ENCODE results near the gene ZNF385B. TPM values are rescaled to one million over a fixed set of nuclear protein-coding genes. Genes with fewer than 3 reads are reported as not detected.
"Not testable (repeated sequence)": the region's sequence is repeated elsewhere in the genome, so short reads cannot be mapped to it uniquely, and the experiment has no call there.

Gene ZNF385B
- polyA plus RNA-seq, 1 donor, result 7.9 TPM

GRCh38 chr2:179800776-179801175 is 60.6 kb downstream of the ZNF385B start:
- no peak for DNase-seq

GRCh38 chr2:179796213-179797007 is 65.0 kb downstream of the ZNF385B start:
- no peak for DNase-seq

- DNase-seq, result no peak
Observed at GRCh38 chr2:179793902-179794301, 67.5 kb downstream of the ZNF385B start.

- DNase-seq, result no peak
Observed at GRCh38 chr2:179793238-179793637, 68.2 kb downstream of the ZNF385B start.

- no peak for DNase-seq
Observed at GRCh38 chr2:179790235-179791217, 70.9 kb downstream of the ZNF385B start.

- DNase-seq, result no peak
Observed at GRCh38 chr2:179788104-179788503, 73.3 kb downstream of the ZNF385B start.

GRCh38 chr2:179787601-179788000 is 73.8 kb downstream of the ZNF385B start:
- no peak for DNase-seq

GRCh38 chr2:179785902-179786301 is 75.5 kb downstream of the ZNF385B start:
- DNase-seq, result no peak

- DNase-seq, result not testable (repeated sequence)
Observed at GRCh38 chr2:179782346-179782745, 79.1 kb downstream of the ZNF385B start.

GRCh38 chr2:179773986-179774385 is 87.4 kb downstream of the ZNF385B start:
- no peak for DNase-seq

GRCh38 chr2:179772346-179772745 is 89.1 kb downstream of the ZNF385B start:
- no peak for DNase-seq

- no peak for DNase-seq
Observed at GRCh38 chr2:179771791-179772190, 89.6 kb downstream of the ZNF385B start.

- DNase-seq, result no peak
Observed at GRCh38 chr2:179770029-179770428, 91.4 kb downstream of the ZNF385B start.

GRCh38 chr2:179769323-179769722 is 92.1 kb downstream of the ZNF385B start:
- no peak for DNase-seq

- no peak for DNase-seq
Observed at GRCh38 chr2:179768765-179769164, 92.6 kb downstream of the ZNF385B start.

- no peak for DNase-seq
Observed at GRCh38 chr2:179765666-179766065, 95.7 kb downstream of the ZNF385B start.

GRCh38 chr2:179764710-179765109 is 96.7 kb downstream of the ZNF385B start:
- DNase-seq, result no peak

GRCh38 chr2:179758636-179759035 is 102.8 kb downstream of the ZNF385B start:
- no peak for DNase-seq

GRCh38 chr2:179751163-179751809 is 110.1 kb downstream of the ZNF385B start:
- no peak for DNase-seq

GRCh38 chr2:179749210-179749609 is 112.2 kb downstream of the ZNF385B start:
- DNase-seq, result no peak

- no peak for DNase-seq
Observed at GRCh38 chr2:179746981-179747380, 114.4 kb downstream of the ZNF385B start.

GRCh38 chr2:179745635-179746256 is 115.7 kb downstream of the ZNF385B start:
- DNase-seq, result no peak

Data from hindlimb muscle (tissue), 1 donor.